HG03064 (cell line): ENCODE results near the gene PON3.

Experiments
- ATAC-seq: cut with Tn5 transposase; IDR thresholded peaks from one replicate; pipeline ENCODE4 v1.9.1; 2021; ENCODE audit warnings: low read depth; ENCODE audit not compliant: unreplicated experiment

PON3 gene

DNA sequence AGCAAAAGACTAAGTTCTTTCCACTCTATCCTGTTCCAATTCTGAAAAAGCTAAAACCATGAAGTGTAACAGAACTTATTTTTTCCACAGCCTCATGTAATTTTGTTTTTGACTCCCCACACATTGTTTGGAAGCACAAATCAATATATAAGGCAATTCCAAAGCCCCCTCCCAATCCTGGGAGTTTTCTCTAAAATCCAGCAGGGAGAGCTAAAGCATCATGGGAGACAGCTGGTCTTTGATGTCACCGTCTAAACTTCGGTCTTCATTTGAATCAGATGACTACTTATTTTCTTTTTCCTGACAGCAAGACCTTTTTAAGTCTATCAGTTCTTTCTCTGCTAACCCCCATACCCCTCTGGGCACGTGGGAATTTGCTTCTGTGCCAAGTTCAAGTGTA, 38.6 kb downstream of the PON3 start:
- ATAC-seq = no peak

DNA sequence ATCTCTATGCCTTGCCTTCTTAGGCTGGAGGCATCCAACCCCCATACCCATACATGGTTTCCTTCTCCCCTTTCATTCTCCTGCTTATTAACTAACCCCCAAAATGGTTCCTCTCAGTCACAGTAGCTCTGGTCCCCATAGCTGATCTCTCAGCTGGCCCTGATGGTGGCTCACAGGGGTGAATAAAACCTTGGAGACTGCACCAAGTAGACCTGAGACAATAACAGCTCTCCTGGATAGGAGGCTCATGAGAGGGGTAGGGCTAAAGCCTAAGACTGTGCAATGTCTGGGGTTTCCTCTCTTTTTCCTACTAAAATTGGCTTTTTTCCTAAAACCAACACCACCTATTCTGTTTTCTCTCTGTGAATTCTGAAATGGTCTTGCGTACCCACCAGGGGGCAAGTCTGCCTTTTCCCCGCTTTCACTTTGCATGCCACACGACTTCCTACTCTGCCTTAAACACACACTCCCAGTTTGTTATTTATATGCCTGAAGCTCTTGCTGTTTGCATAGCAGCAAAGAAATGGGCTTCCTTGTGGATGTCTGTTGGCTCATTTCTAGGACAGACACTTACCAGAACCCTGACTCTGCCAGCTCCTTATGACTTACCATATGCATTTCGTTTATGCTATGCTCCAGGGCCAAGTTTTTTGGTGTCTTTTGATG, 53.4 kb downstream of the PON3 start:
- ATAC-seq = no peak

DNA sequence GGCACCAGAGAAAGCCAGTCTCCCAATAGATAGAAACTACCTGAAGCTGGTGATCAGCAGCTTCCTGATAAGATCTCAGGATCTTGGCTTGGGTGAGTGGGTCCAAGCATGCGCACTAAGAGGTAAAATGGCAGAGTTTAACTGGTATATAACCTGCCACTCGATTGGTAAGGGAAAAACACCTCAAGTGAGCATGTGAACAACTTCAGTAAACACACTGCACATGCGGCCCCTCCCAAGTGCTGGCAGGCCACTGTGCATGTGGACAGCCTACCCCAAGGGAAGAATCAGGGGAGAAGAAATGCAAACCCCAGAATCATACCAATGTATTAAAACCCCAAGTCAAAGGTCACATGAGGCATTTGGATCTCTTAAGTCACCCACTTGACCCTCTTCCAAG, 54.1 kb downstream of the PON3 start:
- ATAC-seq = no peak

DNA sequence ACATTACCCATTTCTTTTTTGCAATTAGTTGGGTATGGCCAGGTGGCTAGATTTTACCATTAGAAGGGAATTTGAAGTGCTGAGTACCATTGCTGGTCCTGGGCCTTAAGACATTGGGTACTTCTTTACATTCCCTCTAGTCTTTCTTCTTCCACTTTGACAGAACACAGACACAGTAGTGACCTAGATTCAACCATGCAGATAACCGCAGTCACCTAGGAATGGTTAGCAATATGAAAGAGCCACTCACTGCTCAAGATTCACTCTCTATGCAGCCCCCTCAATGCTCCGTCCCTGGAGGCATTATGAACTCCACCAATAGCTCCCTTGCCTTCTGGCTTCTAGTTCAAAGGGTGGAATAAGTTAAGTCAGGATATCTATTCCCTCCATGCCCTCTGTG, 55.7 kb downstream of the PON3 start:
- no peak for ATAC-seq

DNA sequence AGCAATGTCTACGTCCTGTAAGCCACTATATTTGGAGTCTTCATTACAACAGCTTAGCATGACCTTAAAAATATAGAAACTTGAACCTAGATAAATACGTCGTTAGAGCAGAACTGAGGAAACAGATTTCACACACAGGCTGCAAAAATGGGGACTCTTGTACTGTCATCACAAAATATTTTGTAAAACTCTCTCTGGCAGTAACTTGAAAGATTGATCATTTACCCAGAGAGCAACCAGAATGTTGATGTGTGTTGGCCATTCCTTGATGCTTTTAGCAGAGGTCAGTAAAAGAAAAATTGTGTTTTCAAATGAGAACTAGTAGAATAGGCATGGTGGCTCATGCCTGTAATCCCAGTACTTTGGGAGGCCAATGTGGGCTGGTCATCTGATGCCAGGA, 57.3 kb downstream of the PON3 start:
- ATAC-seq = no peak

DNA sequence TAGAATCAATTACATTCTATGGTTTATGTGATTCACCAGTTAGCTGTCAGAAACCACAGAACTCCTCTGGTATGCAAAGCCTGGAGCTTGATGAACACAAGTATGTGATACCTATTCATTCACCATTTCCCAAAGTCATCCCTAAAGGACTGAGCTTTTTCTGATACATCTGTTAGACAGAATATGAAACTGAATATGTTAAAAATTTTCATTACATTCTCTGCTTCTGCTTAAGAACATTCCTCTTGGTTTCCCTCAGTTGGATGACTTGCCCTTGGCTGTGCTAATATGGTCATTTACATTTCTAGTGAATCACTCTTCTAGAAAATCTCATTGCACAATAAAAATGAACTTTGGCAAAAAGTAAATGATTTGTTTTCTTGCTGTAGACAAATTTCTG, 61.1 kb downstream of the PON3 start:
- ATAC-seq = no peak

DNA sequence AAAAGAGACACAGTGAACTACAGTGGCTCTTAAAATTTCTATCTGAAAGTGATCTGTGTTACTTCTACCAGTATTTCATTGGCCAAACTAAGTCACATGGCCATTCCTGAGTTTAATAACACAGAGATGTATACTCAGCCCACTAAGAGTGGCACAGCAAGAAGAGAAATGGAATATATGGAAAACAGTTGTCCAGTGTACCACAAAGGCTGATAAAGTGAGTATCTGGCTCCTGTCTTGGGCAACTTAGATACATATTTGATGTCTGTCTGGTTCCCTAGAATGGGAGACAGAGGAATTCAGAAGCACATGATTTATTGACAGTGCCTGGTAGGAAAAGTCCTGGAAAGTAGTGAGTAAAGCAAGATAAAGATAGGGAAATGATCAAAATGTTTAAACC, 61.7 kb downstream of the PON3 start:
- no peak for ATAC-seq

DNA sequence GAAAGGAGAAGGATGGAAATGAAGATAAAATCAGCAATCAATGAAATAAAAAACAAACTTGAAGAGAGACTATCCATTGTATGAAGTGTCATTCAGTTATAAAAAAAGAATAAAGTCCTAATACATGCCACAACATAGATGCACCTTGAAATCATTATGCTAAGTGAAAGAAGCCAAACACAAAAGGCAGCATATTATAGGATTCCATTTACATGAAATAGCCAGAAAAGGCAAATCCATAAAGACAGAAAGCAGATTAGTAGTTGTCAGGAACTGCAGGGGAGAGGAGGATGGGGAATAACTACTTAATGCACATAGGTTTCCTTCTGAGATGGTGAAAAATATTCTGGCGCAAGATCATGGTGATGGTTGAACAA, 65.2 kb downstream of the PON3 start:
- peak; percentile 12 for ATAC-seq

DNA sequence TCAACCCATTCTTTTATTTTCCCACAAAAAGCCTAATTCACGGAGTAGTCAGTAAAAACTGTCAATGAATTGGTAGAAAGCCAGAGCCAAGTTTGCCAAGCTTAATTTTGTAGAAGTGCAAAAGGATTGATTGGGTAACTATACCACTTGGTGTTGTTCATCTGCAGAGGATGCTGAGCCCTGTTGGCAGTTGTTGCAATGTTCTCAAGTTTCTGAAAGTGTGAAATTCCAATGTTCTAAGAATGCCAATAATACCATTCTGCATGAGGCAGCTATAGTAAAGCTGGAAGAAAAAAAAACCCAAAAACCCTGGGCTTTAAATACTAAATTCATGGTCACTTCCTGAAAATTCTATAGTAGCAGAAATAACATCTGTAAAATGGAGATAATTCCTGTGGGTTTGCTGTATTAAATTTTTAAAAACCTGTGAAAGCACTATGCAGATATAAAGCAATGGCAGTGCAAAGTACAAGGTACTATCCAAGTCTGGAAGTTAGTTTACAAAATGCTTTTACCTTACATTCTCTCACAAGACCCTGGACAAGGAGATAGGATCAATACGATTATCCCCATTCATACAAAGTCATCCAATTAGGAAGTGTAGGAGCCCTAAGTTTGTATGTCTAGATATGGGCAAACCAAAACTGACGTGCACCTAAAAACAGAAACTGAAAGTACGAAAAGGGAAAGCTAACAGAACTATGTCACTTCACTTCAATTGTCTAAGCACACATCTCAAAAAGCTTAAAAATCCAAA, 65.8 kb downstream of the PON3 start:
- peak; percentile 99 for ATAC-seq

DNA sequence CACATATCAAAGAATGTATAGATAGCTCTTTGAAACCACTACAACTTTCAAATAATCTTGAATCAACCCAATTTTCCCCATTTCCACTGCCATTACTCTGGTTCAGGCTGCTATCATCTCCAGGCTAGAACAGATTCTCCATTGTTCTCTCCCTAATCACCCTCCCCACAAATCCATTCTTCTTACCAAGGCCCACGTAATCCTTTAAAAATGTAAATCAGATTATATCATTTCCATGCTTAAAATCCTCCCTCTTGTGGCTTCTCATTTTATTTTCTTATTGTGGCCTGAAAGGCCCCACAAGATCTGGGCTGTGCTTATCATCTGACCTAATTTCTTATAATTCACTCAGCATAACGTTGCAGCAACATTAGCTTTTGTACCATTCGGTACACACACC, 68.8 kb downstream of the PON3 start:
- no peak for ATAC-seq

DNA sequence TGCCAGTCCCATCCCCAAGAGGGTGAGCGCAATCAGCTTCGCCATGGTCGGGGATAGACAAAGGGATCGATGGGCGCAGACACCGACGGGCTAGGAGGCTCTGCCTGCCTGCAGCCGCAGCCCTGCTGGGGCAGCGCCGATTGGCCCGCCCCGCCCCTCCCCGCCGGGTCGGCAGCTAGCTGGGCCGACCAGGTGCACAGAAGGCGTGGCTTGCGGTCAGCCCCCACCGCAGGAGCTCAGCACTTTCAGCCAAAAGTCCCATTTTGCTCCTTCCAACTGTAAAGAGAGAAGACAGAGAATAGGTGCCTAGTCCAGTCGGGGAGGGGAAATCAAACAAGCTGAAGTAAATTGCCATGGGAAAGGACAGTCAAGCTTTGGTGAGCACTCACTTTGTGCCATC, 71.7 kb downstream of the PON3 start, which contains the start of gene PON1:
Gene PON1, minus strand, starts transcription at position 102 of the 400 bp plus-strand sequence. Its CDS starts 57 bp downstream, at position 45.
- ATAC-seq = no peak

DNA sequence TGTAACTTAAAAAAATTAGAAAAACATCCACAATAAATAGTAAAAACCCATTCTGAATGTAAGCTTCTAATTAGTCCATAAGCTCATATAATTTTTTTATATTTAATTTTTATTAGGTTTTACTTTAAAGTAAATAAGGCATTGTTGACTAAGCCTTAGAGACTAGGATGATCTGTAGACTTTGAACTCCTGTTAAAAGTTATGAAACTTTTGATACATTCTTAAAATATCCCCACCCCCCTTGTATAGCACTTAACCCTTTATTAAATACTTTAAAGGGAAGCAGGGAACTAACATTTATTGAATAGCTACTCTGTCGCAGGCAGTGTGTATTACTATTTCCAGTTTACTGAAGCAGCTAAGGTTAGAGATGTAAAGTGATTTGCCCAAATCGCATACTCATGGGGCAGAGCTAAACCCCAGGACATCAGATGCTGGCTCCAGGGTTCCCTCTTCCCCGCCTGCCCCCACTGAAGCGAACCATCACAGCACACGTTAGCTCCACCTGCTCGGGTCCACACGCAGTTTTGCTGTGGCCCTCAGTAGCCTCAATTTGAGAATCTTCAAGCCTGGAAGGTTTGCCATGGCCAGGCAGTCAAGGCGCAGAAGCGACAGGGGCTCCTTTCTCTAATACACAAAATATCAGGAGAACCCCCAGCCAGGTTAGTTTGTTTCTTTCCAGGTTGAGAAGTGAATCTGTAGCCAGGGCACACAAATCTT, 72.6 kb downstream of the PON3 start:
- ATAC-seq = no peak

DNA sequence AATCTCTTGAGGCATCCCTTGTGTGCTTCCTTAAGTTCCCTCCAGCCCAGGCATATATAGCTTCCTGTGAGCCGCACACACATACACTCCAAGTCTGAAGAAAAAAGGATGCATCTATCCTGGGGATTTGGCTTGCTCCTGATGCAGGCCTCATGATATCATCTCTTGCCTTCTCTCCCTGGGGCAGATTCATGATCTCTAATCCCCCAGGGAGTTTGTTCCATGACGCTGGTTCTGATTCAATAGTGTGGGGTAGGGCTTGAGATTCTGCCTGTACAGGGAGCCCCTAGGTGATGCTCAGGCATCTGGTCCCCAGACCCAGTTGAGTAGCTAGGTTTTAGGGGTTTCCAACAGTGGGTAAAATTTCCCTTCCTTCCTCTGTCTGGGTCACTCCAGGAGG, 73.3 kb downstream of the PON3 start:
- no peak for ATAC-seq

DNA sequence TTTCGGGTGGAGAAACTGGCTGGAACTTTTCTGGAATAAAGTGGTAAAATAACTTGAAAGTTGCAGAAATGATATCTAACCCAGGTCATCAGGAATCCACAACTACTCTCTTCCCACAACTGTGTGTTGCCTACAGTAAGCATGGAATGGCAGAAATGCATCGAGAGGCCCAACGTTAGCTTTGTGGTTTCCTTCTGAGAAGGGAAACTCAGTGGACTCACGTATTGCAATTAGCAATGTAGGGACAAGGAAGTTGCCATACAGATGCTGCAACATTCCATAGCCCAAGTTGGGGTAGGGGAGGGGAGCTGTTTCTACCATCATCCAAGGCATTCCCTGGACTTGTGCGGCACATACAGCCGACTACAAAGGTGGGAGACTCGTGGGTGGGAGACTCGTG, 73.8 kb downstream of the PON3 start:
- no peak for ATAC-seq

DNA sequence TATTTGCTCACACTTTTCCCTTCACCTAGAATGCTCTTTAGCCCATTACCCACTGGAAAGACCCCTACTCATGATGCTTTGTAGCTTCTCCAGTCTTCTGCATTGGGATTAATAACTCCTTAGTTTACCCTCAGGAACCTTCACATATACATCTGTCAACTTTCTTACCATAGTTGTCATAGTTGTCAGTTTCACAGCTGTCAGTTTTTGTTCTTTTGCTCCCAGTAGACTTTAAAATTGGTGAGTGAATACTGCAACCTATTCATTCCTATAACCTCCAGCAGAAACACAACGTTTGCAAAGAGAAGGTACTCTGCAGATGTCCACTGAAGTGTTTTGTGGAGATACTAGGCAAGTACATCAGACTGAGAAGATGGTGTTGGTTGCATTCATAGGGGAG, 74.5 kb downstream of the PON3 start:
- no peak for ATAC-seq

DNA sequence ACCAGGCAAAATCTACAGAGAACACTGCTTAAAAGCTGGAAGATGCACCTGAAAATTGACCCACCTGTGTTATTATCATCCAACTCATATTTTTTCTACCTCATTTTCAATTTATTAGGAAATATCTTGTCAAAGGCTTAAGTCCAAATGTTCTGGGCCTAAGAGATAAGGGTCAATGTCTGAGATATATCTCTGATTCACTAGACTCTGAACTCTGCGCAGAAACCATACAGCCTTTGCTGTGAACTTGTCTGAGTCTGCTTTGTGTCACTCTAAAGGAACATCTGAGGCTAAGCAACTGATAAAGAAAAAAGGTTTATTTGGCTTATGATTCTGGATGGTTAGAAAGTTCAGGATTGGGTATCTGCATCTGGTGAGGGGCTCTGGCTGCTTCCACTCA, 75.5 kb downstream of the PON3 start:
- no peak for ATAC-seq

DNA sequence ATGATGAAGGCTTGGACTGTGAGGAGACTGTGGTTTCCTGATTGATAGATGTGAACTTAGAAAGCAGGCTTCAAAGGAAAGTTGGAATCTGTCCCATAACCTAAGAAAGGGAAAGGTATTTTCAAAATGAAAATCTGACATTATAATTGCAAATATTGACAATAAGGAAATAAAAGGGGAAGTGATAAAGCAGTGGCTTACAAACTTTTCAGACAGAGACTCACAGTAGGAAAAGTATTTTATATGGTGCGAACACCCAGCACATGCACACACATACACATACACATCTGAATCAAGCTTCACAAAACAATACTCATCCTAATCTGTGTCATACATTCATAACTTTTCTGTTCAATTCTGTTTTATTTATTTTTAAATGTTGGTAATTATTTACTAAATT, 76.6 kb downstream of the PON3 start:
- ATAC-seq = no peak

DNA sequence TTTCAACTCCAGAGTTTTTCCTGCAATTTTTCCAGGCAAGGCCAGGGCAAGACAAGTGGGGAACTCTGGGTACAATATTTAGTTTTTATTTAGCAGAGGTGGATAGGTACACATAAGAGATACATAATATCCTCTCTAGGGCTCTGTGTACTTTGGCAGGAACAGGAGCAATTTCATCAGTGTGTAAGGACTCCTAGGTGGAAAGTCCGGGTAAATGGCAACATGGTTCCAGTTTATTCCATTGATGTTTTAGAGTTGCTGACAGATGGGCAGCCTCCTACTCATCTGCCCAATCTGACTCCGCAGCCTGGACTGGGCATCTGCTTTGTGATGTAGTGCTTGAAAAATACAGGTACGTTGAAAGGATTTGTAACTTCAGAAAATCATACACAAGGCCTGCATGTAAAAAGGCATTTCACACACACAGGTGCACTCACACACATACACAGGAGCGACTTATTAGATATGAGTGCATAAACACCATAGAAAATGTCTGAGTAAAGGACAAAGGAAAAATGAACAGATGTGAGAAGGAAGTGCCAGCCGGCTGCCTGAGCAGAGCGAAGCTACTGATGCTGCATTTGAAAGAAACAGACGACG, 77.6 kb downstream of the PON3 start:
- ATAC-seq = no peak

DNA sequence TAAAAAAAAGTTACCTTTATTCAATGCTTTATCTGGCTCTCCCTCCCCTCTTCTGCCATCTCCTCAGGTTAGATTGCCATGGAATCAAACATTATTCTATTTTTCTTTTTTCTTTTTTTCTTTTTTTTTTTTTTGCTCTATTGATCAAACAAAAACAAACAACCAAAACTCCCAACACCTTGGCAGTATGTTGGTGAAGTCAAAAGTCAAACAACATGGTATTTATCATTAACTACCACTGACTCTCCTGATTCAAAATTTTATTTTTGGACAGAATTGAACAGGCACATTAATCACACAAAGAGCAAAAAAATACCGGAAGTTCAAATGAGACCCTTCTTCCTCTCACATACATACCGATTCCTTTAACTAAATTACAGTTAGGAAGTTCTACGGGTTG, 78.2 kb downstream of the PON3 start:
- no peak for ATAC-seq

DNA sequence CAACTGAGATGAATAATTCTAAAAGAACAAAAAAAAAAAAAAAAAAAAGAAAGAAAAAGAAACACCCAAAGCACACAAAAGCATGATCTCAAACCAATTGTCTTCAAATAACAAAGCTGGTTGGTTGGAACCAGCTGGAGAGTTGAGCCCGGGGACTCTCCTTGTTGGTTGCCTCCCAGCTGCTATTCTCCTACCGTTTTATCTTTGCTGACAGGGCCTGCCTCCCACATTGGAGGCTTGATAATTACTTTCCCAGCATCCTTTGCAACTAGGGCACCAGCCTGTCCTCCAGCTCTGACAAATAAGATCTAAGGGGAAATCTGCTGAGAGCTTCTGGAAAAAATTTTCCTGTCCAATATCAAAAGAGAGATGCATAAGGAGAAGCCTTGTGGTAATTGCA, 78.6 kb downstream of the PON3 start:
- no peak for ATAC-seq

DNA sequence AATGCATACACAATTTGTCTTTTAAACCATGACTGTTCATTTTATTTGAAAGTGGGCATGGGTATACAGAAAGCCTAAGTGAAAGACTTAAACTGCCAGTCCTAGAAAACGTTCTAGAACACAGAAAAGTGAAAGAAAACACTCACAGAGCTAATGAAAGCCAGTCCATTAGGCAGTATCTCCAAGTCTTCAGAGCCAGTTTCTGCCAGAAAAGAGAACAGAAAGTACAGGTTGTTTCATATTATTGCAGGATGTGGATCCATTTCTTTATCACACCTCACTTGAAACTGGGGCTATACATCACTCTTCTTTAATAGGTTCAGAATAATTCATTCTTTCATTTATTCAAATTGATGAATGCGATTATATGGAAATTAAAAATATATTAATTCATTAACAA, 79.6 kb downstream of the PON3 start:
- ATAC-seq = no peak
